ENCODE results near the gene COL6A1. TPM values are rescaled to one million over a fixed set of nuclear protein-coding genes. Genes with fewer than 3 reads are reported as not detected.

Gene COL6A1
- total RNA-seq, 1 experiment from 2014 or later: 33.4 TPM

DNA sequence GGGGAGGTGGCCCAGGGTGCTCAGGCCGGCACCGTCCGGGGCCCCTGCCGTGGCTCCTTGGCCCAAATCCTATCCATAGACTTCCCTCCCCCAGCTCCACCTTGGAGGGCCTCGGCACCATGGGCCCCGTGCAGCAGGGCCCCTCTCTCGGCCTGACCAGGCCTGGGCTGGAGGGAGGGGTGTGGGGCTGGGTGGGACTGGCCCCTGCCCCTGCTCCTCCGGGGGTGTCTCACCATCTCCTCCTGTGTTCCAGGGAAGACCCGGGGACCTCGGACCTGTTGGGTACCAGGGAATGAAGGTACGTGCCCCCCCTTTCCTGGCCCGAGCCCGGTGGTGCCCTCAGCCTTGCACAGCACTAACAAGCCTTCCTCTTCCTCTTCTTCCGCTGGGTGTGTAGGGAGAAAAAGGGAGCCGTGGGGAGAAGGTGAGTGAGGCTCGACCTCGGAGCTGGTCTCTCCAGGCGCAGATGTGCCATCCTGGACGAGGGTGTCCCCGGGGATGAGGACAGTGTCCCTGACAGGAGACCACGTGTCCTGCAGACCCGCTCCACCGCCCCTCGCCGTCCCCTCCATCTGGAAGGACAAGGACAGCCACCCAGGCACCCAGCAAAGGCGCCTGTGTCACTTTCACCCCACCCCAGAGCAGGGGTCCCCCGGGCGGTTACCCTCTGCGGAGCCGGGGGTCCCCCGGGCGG lies 7.9 kb downstream of the COL6A1 start:
- Mint-ChIP-seq H3K36me3 (ENCODE audit: insufficient read depth, unreplicated experiment) (peaks cover 4% of the 10 kb centered on the region), H3K27ac (ENCODE audit: unreplicated experiment) (no peak overlapping the region), H3K27me3 (ENCODE audit: insufficient read depth, unreplicated experiment) (no peaks in the 10 kb centered on the region), H3K9me3 (ENCODE audit: unreplicated experiment) (no peaks in the 10 kb centered on the region), H3K4me1 (ENCODE audit: low read depth, unreplicated experiment) (no peaks in the 10 kb centered on the region), H3K4me3 (ENCODE audit: unreplicated experiment) (no peak overlapping the region)
- intact Hi-C loops (cut with micrococcal nuclease; ENCODE audit: unreplicated experiment): no loop called here
- Histone ChIP-seq H3K27me3 (replicated peaks; ENCODE audit: control insufficient read depth, insufficient read depth, low read length) (no peaks in the 10 kb centered on the region), H3K36me3 (ENCODE audit: control insufficient read depth, insufficient read depth, low read length) (no peaks in the 10 kb centered on the region), H3K4me1 (no peaks in the 10 kb centered on the region; the same call in 1 of the 2 replicates), H3K9me3 (no peaks in the 10 kb centered on the region), H3K4me3 (ENCODE audit: low read depth, low read length) (no peak overlapping the region)
- POLR2A ChIA-PET: no interaction called here
- TF ChIP-seq, protein P1, sequence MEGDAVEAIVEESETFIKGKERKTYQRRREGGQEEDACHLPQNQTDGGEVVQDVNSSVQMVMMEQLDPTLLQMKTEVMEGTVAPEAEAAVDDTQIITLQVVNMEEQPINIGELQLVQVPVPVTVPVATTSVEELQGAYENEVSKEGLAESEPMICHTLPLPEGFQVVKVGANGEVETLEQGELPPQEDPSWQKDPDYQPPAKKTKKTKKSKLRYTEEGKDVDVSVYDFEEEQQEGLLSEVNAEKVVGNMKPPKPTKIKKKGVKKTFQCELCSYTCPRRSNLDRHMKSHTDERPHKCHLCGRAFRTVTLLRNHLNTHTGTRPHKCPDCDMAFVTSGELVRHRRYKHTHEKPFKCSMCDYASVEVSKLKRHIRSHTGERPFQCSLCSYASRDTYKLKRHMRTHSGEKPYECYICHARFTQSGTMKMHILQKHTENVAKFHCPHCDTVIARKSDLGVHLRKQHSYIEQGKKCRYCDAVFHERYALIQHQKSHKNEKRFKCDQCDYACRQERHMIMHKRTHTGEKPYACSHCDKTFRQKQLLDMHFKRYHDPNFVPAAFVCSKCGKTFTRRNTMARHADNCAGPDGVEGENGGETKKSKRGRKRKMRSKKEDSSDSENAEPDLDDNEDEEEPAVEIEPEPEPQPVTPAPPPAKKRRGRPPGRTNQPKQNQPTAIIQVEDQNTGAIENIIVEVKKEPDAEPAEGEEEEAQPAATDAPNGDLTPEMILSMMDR (IDR thresholded peaks at IDR 0.05; ENCODE audit: insufficient read depth in 1 of 2, low read depth in 1 of 2, low read length in 1 of 2, severe bottlenecking in 1 of 2, unreplicated experiment in 1 of 2): no peak
- CTCF ChIA-PET: no interaction called here
- peak in 1 of 2 experiments; percentile 29 for DNase-seq
- no TSS peak for BruUV-seq (replicated peaks)

DNA sequence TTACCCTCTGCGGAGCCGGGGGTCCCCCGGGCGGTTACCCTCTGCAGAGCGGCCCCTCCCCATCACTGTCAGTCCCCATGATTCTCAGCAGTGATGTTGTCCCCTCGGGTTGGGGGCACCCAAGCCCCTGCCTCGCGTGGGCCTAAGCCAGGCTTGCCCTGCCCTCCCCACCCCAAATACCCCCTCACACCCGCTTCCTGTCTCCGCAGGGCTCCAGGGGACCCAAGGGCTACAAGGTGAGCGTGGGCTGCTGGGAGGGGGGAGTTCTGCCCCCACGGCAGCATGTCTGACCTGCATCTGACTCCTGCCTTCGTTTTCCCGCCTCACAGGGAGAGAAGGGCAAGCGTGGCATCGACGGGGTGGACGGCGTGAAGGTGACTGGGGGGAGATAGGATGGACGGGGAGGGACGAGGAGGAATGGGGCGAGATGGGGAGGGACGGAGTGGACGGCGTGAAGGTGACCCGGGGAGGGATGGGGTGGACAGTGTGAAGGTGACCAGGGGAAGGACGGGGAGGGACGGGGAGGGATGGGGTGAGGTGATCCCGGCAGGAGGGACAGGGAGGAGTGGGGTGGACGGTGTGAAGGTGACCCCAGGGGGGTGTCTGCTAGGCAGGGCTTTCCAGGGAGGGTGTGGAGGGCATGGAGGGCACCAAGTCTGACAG lies 8.6 kb downstream of the COL6A1 start:
- ChIA-PET CTCF (no interaction called here), POLR2A (no interaction called here)
- peak in 1 of 2 experiments; percentile 25 for DNase-seq
- no peaks in the 10 kb centered on the region for H3K27me3 ChIP-seq (replicated peaks; ENCODE audit: control insufficient read depth, insufficient read depth, low read length)
- no peaks in the 10 kb centered on the region for H3K27me3 Mint-ChIP-seq (ENCODE audit: insufficient read depth, unreplicated experiment)
- no peaks in the 10 kb centered on the region for H3K9me3 Mint-ChIP-seq (ENCODE audit: unreplicated experiment)
- BruUV-seq (replicated peaks): no TSS peak
- no peaks in the 10 kb centered on the region for H3K4me1 Mint-ChIP-seq (ENCODE audit: low read depth, unreplicated experiment)
- H3K4me3 Mint-ChIP-seq (ENCODE audit: unreplicated experiment): no peak overlapping the region
- no peaks in the 10 kb centered on the region for H3K36me3 ChIP-seq (ENCODE audit: control insufficient read depth, insufficient read depth, low read length)
- intact Hi-C loops (cut with micrococcal nuclease; ENCODE audit: unreplicated experiment): no loop called here
- H3K4me1 ChIP-seq: 0 out of 2 replicates have a peak, but pooled peaks cover under 1% of the 10 kb centered on the region
- peaks cover 4% of the 10 kb centered on the region for H3K36me3 Mint-ChIP-seq (ENCODE audit: insufficient read depth, unreplicated experiment)
- H3K27ac Mint-ChIP-seq (ENCODE audit: unreplicated experiment): no peak overlapping the region
- no peaks in the 10 kb centered on the region for H3K9me3 ChIP-seq
- no peak overlapping the region for H3K4me3 ChIP-seq (ENCODE audit: low read depth, low read length)
- TF ChIP-seq, protein P1 (IDR thresholded peaks at IDR 0.05; ENCODE audit: insufficient read depth in 1 of 2, low read depth in 1 of 2, low read length in 1 of 2, severe bottlenecking in 1 of 2, unreplicated experiment in 1 of 2): no peak

DNA sequence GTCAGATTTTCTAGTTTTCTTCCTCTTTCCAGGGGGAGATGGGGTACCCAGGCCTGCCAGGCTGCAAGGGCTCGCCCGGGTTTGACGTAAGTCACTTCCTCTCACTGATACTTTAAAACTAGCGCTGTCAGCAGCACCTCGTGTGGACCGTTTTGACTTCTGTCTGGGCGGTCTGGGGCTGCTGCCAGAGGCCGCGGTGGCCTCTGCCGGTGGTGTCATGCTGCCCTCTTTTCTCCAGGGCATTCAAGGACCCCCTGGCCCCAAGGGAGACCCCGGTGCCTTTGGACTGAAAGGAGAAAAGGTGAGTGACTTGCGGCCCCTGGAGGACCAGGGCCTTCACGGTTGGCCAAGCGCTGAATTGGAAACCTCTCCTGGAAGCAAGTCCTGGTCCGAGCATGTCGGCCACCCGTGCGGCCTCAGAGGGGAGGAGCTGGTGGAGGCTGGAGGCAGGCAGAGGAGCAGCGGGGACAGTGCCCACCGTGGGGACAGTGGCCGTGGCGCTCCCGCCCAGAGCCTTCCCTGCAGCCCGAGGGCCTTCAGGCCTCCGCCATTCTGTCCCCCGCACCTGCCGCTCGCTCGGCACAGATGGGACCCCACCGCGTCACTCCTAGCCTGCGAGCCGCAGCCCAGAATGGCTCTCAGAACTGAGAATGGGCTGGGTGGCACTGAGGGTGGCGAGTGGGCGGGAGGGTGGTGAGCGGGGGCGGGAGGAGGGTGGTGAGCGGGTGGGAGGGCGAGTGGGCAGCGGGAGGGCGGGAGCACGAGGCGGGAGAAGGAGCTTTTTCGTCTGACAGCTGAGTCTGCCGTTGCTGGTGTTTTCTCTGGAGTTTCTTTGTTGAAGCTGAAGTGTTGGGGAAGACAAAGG lies 9.4 kb downstream of the COL6A1 start:
- Mint-ChIP-seq H3K9me3 (ENCODE audit: unreplicated experiment) (no peaks in the 10 kb centered on the region), H3K27ac (ENCODE audit: unreplicated experiment) (no peak overlapping the region), H3K36me3 (ENCODE audit: insufficient read depth, unreplicated experiment) (peaks cover 2% of the 10 kb centered on the region), H3K4me3 (ENCODE audit: unreplicated experiment) (no peak overlapping the region), H3K27me3 (ENCODE audit: insufficient read depth, unreplicated experiment) (no peaks in the 10 kb centered on the region), H3K4me1 (ENCODE audit: low read depth, unreplicated experiment) (no peaks in the 10 kb centered on the region)
- DNase-seq: peak in 1 of 2 experiments; percentile 23
- no TSS peak for BruUV-seq (replicated peaks)
- ChIA-PET POLR2A (interaction anchor here (0.5 kb wide), 1 partner anchor 650 kb away, joined by 6 read pairs; no protein-coding TSS in a partner anchor), CTCF (no interaction called here)
- intact Hi-C loops (cut with micrococcal nuclease; ENCODE audit: unreplicated experiment): no loop called here
- H3K36me3 ChIP-seq (ENCODE audit: control insufficient read depth, insufficient read depth, low read length): no peaks in the 10 kb centered on the region
- H3K4me3 ChIP-seq (ENCODE audit: low read depth, low read length): no peak overlapping the region
- no peaks in the 10 kb centered on the region for H3K27me3 ChIP-seq (replicated peaks; ENCODE audit: control insufficient read depth, insufficient read depth, low read length)
- no peaks in the 10 kb centered on the region for H3K9me3 ChIP-seq
- TF ChIP-seq, protein P1 (IDR thresholded peaks at IDR 0.05; ENCODE audit: insufficient read depth in 1 of 2, low read depth in 1 of 2, low read length in 1 of 2, severe bottlenecking in 1 of 2, unreplicated experiment in 1 of 2): no peak
- 0 out of 2 replicates have a peak, but pooled peaks cover 7% of the 10 kb centered on the region for H3K4me1 ChIP-seq

Data from Caco-2 (cell line).